ENCODE measurements around the gene MVB12B.
"Not testable (repeated sequence)": the region's sequence is repeated elsewhere in the genome, so short reads cannot be mapped to it uniquely, and the experiment has no call there.

MVB12B gene

GRCh38 chr9:126524353-126525077 is 197.9 kb downstream of the MVB12B start:
- DNase-seq = no peak

DNA sequence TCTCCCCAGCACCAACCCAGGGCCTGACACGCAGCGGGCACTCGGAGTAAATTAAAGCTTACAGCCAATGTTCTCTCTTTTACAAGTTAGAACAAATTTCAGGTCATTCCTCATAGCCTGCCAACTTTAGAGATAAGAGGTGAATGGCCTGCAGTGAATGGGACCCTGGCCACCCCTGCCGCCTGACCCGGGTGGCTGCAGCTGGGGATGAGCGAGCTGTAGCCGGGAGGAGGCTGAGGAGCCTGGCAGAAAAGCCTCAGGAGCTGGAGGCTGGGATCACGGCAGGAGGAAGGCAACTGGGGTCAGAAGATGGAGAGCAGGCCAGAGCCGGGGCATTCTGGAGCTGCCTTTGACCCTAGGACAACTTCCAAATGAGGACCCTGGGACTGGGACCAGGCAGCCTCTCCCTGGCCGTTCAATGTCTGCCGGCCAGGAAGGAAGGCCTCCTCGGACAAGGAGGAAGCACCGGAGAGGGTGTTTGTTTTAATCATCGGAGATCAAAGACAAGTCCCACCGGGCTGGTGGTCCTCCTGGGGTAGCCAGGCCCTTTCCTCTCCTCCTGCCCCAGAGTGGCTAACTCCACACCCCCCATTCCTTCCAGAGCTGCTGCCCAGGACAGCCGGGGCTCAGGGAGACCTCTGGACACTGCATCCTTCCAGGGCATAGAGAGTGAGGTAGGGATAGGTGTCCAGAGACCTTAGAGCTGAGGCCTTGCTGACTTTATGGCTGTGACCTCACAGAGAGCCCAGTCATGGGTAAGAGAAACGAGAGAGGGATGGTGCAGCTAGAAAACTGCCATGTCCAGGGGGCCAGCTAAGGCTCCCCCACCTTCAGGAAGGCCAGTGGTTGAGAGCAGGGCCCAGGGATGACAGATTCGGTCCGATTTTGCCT is 199.8 kb downstream of the MVB12B start:
- DNase-seq = no peak

- no peak for DNase-seq
Observed at GRCh38 chr9:126527109-126527825, 200.6 kb downstream of the MVB12B start.

DNA sequence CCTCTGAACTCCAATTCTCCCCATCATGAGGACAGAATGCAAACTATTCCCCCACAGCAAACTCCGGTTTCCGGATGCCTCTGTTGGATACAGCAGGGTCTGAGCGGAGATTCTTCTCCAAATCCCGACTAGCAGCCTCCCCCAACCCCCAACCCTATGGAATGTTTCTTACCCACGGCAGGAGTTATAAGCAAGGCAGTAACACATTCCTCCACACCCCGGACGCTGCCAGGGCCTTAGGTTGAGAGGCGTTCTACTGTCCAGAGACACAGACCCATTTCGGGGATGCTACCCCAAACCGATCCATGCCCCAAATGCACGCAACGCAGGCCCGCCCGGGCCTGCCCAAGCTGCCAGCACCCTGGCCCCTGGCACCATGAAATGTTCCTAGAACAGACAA is 201.5 kb downstream of the MVB12B start:
- no peak for DNase-seq

DNA sequence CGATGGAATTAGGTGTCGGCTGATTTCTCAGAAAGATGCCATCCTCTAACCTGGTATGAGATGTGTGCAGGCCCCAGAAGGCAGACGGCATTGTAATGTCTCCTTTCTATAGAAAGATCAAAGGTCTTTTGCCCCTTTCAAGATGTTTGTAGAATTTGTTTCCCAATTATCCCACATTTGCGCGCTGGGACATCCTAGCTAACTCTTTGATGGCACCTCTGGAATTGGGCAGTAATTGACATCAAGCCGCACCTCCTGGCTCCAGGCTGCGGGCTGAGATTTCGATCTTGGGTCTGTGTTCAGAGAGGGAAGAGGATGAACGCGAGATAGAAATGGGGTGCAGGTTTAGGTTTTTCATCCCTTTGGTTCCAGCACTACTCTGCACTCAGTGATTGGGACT is 202.3 kb downstream of the MVB12B start:
- no peak for DNase-seq

DNA sequence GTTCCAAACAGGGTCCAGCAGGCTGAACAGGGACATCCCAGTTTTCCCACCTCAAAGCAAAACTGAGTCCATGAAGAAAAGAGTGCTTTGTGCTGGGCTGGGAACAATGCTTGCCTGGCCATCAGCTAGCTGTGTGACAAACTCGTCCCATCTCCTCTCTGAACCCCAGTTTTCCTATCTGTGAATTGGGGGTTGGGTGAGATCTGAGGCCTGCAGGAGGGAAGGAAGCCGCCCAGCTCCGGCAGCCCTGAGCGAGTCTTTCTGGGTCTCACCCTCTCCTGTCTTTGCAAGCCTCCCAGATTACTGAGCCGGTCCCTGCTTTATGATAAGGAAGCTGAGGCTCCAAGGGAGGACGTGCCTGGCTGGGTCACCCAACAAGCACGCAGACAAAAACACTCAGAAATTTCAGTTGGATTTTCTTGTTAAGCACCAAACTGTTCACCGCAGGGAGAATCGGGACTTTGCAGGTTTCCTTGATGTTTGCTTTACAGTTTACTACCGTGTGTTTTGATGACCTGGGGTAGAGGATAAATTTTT is 204.5 kb downstream of the MVB12B start:
- DNase-seq = no peak

DNA sequence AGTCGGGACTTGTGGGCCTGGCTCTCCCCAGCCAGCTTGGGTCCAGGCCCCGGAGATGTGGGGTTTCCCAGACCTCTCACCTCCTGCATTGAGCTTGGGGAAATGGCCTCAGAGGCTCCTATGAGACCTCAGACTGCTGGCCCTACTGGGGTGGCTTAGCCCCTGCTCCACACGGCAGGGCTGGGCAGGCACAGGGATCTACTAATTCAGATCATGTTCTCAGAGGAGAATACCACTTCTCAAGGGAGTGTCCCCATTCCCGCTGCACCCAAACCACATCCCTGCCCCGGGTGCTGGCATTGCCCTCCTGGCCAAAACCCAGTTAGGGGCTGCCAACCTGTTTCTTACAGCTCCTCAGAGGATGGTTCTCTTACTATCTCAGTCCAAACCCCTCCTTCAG is 205.0 kb downstream of the MVB12B start:
- no peak for DNase-seq

GRCh38 chr9:126532019-126532462 is 205.4 kb downstream of the MVB12B start:
- no peak for DNase-seq

DNA sequence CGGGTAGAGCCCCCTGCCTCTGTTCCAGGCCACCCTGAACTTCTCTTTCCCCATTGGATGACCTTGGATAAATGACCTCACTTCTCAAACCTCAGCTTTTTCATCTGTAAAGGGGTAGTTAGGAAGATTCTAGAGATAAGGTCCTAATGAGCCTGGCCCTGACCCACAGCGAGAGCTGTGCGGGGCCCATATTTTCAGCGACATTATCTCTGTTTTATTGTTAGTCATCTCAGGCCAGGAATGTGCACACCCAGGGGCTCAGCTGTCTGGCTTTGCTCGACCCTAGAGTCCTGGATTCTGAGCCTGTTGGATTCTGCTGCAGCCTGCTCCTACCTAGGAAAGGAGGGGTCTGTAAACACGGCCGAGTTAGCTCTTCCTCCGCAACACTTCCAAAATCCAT is 205.9 kb downstream of the MVB12B start:
- DNase-seq = no peak

GRCh38 chr9:126532951-126533925 is 206.6 kb downstream of the MVB12B start:
- DNase-seq = no peak

DNA sequence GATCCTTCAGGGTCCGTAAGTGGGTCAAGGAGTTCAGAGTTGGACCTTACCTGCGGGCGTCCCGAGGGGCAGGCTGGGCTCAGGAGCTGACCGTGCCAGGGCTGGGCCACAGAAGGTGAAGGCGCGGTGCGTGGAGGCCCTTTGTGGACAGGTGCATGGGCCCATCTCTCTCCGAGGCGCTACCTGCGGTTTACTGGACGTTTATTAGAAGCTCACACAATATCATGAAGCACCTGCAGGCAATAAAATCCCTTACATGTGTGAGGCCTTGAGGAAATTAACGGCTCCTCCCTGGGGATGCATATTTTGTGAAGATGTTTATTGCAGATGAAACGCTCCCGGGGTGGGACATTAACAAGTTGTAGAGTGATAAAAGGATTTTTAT is 207.3 kb downstream of the MVB12B start:
- no peak for DNase-seq

GRCh38 chr9:126534431-126535186 is 208.0 kb downstream of the MVB12B start:
- DNase-seq = no peak

GRCh38 chr9:126536131-126536530 is 209.5 kb downstream of the MVB12B start:
- no peak for DNase-seq

DNA sequence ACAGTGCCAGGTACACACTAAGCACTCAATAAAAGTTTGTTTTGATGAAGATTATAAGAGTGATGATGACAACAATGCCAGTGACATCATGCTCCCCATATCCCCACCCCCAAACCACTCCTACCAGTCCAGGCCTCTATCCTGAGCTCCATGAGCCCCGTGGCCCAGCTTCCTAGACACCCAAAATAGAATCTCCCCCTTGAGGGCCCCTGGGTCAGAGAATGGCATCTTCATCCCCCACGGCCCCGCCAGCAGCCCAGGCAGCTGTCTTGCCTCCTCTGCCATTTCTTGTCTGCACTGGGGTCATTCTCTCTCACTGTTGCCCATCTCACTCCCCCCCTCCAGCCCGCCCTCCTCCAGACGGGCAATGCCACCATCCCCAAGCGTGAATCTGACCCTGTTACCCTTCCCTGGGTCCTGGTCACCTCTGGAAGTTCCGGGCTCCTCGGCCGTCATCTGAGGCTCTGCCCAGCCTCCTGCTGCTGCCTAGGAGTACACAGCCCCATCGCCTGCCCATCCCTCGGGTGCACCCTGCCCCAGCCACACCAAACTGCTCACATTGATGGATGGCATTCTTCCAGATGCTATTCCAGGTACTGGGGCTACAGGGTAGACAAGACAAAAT is 210.3 kb downstream of the MVB12B start:
- DNase-seq = no peak

DNA sequence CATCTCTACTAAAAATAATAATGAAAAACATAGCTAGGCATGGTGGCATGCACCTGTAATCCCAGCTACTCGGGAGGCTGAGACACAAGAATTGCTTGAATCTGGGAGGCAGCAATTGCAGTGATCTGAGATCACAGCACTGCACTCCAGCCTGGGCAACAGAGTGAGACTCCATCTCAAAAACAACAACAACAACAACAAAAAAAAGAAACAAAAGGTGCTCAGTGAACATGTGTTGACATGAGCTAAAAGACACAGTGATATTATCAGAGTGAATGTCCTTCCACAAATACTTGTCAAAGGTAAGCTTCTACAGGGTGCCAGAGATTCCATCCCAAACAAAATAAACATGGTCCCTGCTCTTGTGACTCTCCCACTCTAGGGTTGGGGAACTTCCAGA is 211.9 kb downstream of the MVB12B start:
- DNase-seq = no peak

GRCh38 chr9:126540398-126540797 is 213.8 kb downstream of the MVB12B start:
- not testable (repeated sequence) for DNase-seq

GRCh38 chr9:126543490-126543889 is 216.9 kb downstream of the MVB12B start:
- DNase-seq = no peak

DNA sequence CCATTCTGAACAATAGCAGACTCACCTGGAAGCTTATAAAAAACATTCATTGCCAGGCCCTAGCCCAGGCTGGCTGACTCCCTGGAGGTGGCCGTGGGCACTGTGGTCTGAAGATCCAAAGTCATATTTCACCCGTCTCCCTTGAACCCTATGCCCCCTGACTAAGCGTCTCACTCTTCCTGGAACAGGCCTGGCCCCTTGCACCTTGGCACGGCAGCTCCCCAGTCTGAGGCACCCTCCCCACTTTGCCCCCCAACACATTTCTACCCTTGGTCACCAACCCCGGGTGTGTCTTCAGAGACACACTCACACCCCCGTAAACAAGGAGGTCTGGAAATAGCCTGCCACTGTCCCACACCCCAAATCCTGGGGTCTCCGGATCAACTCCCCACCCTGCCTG is 218.5 kb downstream of the MVB12B start:
- DNase-seq = no peak

- no peak for DNase-seq
Observed at GRCh38 chr9:126546036-126546435, 219.4 kb downstream of the MVB12B start.

DNA sequence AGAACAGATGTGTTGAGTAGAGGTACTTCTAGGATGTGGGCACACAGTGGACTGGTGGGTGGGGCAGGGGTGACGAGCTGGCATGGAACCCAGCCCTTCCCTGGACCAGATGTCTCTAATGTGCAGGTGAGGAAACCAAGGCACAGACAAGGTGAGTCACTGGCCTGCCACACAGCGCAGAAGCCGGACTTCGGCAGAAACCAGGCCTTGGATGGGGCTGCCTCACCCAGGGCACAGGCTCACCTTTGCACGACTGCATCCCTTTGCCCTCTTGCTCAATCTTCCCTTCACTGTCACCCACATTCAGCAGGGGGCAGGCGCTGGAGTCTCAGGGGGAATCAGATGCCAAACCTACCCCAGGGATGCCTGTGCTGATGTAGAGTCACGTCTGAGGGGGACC is 221.7 kb downstream of the MVB12B start:
- no peak for DNase-seq
